Measurements from ENCODE around the gene FSIP1. TPM values are rescaled to one million over a fixed set of nuclear protein-coding genes. Genes with fewer than 3 reads are reported as not detected.

Gene FSIP1
- total and polyA plus RNA-seq, 2 donors from 2014 or later = 0.75 to 2.4 TPM

- H3K4me1 ChIP-seq (ENCODE audit: control insufficient read depth in 2 of 3, insufficient read depth in 2 of 3, low read depth in 1 of 3, low read length in 3 of 3) = no peaks in the 10 kb centered on the region
- no peak overlapping the region for H3K27ac ChIP-seq (ENCODE audit: low read depth in 2 of 2, low read length in 2 of 2)
- H3K9me3 ChIP-seq (ENCODE audit: control insufficient read depth in 2 of 3, insufficient read depth in 1 of 3, low read length in 3 of 3) = no peaks in the 10 kb centered on the region
- TF ChIP-seq, protein P1, sequence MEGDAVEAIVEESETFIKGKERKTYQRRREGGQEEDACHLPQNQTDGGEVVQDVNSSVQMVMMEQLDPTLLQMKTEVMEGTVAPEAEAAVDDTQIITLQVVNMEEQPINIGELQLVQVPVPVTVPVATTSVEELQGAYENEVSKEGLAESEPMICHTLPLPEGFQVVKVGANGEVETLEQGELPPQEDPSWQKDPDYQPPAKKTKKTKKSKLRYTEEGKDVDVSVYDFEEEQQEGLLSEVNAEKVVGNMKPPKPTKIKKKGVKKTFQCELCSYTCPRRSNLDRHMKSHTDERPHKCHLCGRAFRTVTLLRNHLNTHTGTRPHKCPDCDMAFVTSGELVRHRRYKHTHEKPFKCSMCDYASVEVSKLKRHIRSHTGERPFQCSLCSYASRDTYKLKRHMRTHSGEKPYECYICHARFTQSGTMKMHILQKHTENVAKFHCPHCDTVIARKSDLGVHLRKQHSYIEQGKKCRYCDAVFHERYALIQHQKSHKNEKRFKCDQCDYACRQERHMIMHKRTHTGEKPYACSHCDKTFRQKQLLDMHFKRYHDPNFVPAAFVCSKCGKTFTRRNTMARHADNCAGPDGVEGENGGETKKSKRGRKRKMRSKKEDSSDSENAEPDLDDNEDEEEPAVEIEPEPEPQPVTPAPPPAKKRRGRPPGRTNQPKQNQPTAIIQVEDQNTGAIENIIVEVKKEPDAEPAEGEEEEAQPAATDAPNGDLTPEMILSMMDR (IDR thresholded peaks at IDR 0.05; ENCODE audit: borderline replicate concordance, extremely low read depth, insufficient read depth) = peak; percentile 86
- peak; percentile 96 for FAIRE-seq
- H3K4me3 ChIP-seq (ENCODE audit: low read length in 3 of 3) = no peak overlapping the region
- peak in 4 of 5 donors; percentile 44 to 81 (median 60) for DNase-seq
- H3K27me3 ChIP-seq (ENCODE audit: control insufficient read depth, insufficient read depth, low read length) = no peaks in the 10 kb centered on the region
- no peak overlapping the region for H3K9ac ChIP-seq (ENCODE audit: low read length in 3 of 3)
- intact Hi-C loops (cut with DNase I) = no loop called here
- H3K36me3 ChIP-seq (ENCODE audit: control insufficient read depth in 2 of 3, insufficient read depth in 3 of 3, low read length in 3 of 3) = no peaks in the 10 kb centered on the region
These were observed 96.5 kb downstream of the FSIP1 start for GRCh38 chr15:39685999-39686613.

DNA sequence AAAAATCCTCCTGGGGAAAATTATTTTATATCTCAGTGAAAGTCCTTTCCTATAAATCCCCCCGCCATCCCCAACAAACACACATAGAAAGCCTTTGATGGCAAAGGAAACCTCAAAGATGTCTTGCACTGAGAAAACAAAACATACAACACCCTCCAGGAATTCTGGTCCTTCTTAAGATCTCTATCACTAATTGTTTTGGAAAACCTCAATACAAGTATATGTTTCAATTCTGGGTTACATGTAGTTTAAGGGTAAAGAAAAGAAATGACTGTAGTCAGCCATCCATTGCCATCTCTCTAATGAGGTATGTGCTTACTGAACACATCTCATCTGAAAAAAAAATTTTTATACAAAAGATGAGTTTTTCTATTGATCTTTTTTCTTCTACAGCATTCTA is 97.3 kb downstream of the FSIP1 start:
- Histone ChIP-seq H3K36me3 (ENCODE audit: control insufficient read depth in 2 of 3, insufficient read depth in 3 of 3, low read length in 3 of 3) (no peaks in the 10 kb centered on the region), H3K27me3 (ENCODE audit: control insufficient read depth, insufficient read depth, low read length) (no peaks in the 10 kb centered on the region), H3K9me3 (ENCODE audit: control insufficient read depth in 2 of 3, insufficient read depth in 1 of 3, low read length in 3 of 3) (no peaks in the 10 kb centered on the region), H3K4me3 (ENCODE audit: low read length in 3 of 3) (no peak overlapping the region), H3K27ac (ENCODE audit: low read depth in 2 of 2, low read length in 2 of 2) (no peak overlapping the region), H3K9ac (ENCODE audit: low read length in 3 of 3) (no peak overlapping the region), H3K4me1 (ENCODE audit: control insufficient read depth in 2 of 3, insufficient read depth in 2 of 3, low read depth in 1 of 3, low read length in 3 of 3) (no peaks in the 10 kb centered on the region)
- TF ChIP-seq, protein P1 (IDR thresholded peaks at IDR 0.05; ENCODE audit: borderline replicate concordance, extremely low read depth, insufficient read depth) = no peak
- DNase-seq (no peak), FAIRE-seq (no peak)
- intact Hi-C loops (cut with DNase I) = no loop called here

DNA sequence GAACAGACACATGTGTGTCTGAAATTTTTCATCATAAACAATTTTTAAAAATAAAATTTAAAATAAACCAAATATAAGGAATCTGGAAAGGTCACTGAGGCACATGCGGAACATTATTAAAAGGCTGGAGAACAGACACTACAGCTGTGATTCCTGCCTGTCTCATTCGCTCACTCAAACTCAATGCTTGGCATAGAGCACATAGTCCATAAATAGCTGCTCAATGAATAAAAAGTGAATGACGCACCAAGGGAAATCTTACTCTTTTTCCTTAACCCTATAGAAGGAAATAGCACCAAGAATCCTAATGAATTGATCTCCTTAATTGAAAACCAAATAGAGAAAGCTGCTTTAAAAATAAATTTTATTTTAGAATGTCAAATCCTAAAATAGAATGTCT is 98.4 kb downstream of the FSIP1 start:
- DNase-seq = no peak
- no peaks in the 10 kb centered on the region for H3K4me1 ChIP-seq (ENCODE audit: control insufficient read depth in 2 of 3, insufficient read depth in 2 of 3, low read depth in 1 of 3, low read length in 3 of 3)
- no peaks in the 10 kb centered on the region for H3K9me3 ChIP-seq (ENCODE audit: control insufficient read depth in 2 of 3, insufficient read depth in 1 of 3, low read length in 3 of 3)
- H3K4me3 ChIP-seq (ENCODE audit: low read length in 3 of 3) = no peak overlapping the region
- TF ChIP-seq, protein P1 (IDR thresholded peaks at IDR 0.05; ENCODE audit: borderline replicate concordance, extremely low read depth, insufficient read depth) = no peak
- H3K9ac ChIP-seq (ENCODE audit: low read length in 3 of 3) = no peak overlapping the region
- intact Hi-C loops (cut with DNase I) = no loop called here
- H3K27me3 ChIP-seq (ENCODE audit: control insufficient read depth, insufficient read depth, low read length) = no peaks in the 10 kb centered on the region
- no peak for FAIRE-seq
- H3K27ac ChIP-seq (ENCODE audit: low read depth in 2 of 2, low read length in 2 of 2) = no peak overlapping the region
- no peaks in the 10 kb centered on the region for H3K36me3 ChIP-seq (ENCODE audit: control insufficient read depth in 2 of 3, insufficient read depth in 3 of 3, low read length in 3 of 3)

- no peaks in the 10 kb centered on the region for H3K27me3 ChIP-seq (ENCODE audit: control insufficient read depth, insufficient read depth, low read length)
- peak in 2 of 5 donors; percentile 30 to 31 for DNase-seq
- FAIRE-seq = no peak
These were observed 100.3 kb downstream of the FSIP1 start for GRCh38 chr15:39682366-39682765.

More at GRCh38 chr15:39682366-39682765, 100.3 kb downstream of the FSIP1 start:
- no peak overlapping the region for H3K4me3 ChIP-seq (ENCODE audit: low read length in 3 of 3)
- H3K9ac ChIP-seq (ENCODE audit: low read length in 3 of 3) = no peak overlapping the region
- H3K27ac ChIP-seq (ENCODE audit: low read depth in 2 of 2, low read length in 2 of 2) = no peak overlapping the region
- no peaks in the 10 kb centered on the region for H3K4me1 ChIP-seq (ENCODE audit: control insufficient read depth in 2 of 3, insufficient read depth in 2 of 3, low read depth in 1 of 3, low read length in 3 of 3)
- H3K9me3 ChIP-seq (ENCODE audit: control insufficient read depth in 2 of 3, insufficient read depth in 1 of 3, low read length in 3 of 3) = no peaks in the 10 kb centered on the region
- intact Hi-C loops (cut with DNase I) = no loop called here
- H3K36me3 ChIP-seq (ENCODE audit: control insufficient read depth in 2 of 3, insufficient read depth in 3 of 3, low read length in 3 of 3) = no peaks in the 10 kb centered on the region
- TF ChIP-seq, protein P1 (IDR thresholded peaks at IDR 0.05; ENCODE audit: borderline replicate concordance, extremely low read depth, insufficient read depth) = no peak
